ENCODE results near the gene RAB3D. TPM values are rescaled to one million over a fixed set of nuclear protein-coding genes. Genes with fewer than 3 reads are reported as not detected.

RAB3D gene
- total RNA-seq, 1 experiment from 2014 or later, result 28.9 TPM

GRCh38 chr19:11370744-11371143 lies 31.3 kb upstream of the RAB3D start:
- DNase-seq (ENCODE audit: low read depth, low spot score) (no peak), ATAC-seq (no peak)
- Histone ChIP-seq H3K27me3 (ENCODE audit: insufficient read depth, low read length) (no peaks in the 10 kb centered on the region), H3K9ac (ENCODE audit: low read length) (no peak overlapping the region), H3K79me2 (ENCODE audit: insufficient read depth, low read length) (peaks cover 2% of the 10 kb centered on the region; the same call in 1 of the 2 replicates), H3K4me2 (ENCODE audit: low read length) (no peak overlapping the region), H3K4me1 (ENCODE audit: control insufficient read depth in 1 of 2, insufficient read depth in 2 of 2, low read length in 2 of 2) (peaks cover 12 to 17% of the 10 kb centered on the region in 2 experiments), H3K9me2 (ENCODE audit: insufficient read depth) (no peaks in the 10 kb centered on the region), H3K9me3 (ENCODE audit: control insufficient read depth in 1 of 2, insufficient read depth in 1 of 2, low read depth in 1 of 2, low read length in 2 of 2) (no peaks in the 10 kb centered on the region), H2AFZ (ENCODE audit: low read depth, low read length, poor library complexity, severe bottlenecking) (no peak overlapping the region), H3K4me3 (replicated peaks in 1 of 2; ENCODE audit: low read depth in 1 of 2, low read length in 2 of 2) (no peak overlapping the region), H3K27ac (ENCODE audit: low read depth, low read length) (no peak overlapping the region), H4K20me1 (ENCODE audit: insufficient read depth) (no peaks in the 10 kb centered on the region), H3K36me3 (ENCODE audit: control insufficient read depth in 1 of 2, insufficient read depth in 2 of 2, low read length in 2 of 2) (no peaks in the 10 kb centered on the region)
- TF ChIP-seq CBX3 (IDR thresholded peaks at IDR 0.05; ENCODE audit: low read depth) (no peak), REST (IDR thresholded peaks at IDR 0.05; ENCODE audit: low read depth) (no peak), EZH2 (IDR thresholded peaks at IDR 0.05) (no peak), SP1 (IDR thresholded peaks at IDR 0.05; ENCODE audit: low read depth) (no peak), ZNF274 (IDR thresholded peaks at IDR 0.05; ENCODE audit: low read depth, low read length) (no peak), EZH2phosphoT487 (IDR thresholded peaks at IDR 0.05; ENCODE audit: borderline replicate concordance) (no peak), RAD21 (IDR thresholded peaks at IDR 0.05; ENCODE audit: low read depth) (no peak), MAX (IDR thresholded peaks at IDR 0.05) (no peak), JUND (IDR thresholded peaks at IDR 0.05) (no peak), CTCF (IDR thresholded peaks at IDR 0.05 in 2 of 3, conservative IDR thresholded peaks at IDR 0.05 in 1 of 3; ENCODE audit: borderline replicate concordance in 1 of 3, insufficient read depth in 1 of 3, low read depth in 2 of 3, low read length in 2 of 3) (no peak), POLR2AphosphoS5 (IDR thresholded peaks at IDR 0.05; ENCODE audit: low read depth, low read length) (no peak), SIN3A (IDR thresholded peaks at IDR 0.05; ENCODE audit: low read depth) (no peak), ZBTB33 (IDR thresholded peaks at IDR 0.05; ENCODE audit: extremely low read depth, insufficient replicate concordance, low read length) (no peak), ELF1 (IDR thresholded peaks at IDR 0.05; ENCODE audit: borderline replicate concordance, low read depth) (no peak), ATF3 (IDR thresholded peaks at IDR 0.05) (no peak), ZFX (IDR thresholded peaks at IDR 0.05) (no peak), TCF7L2 (IDR thresholded peaks at IDR 0.05; ENCODE audit: borderline replicate concordance, extremely low read depth, insufficient read depth, insufficient read length) (no peak), EGR1 (IDR thresholded peaks at IDR 0.05; ENCODE audit: low read depth) (no peak), SRF (IDR thresholded peaks at IDR 0.05; ENCODE audit: low read depth) (no peak)
- RAD21 ChIA-PET (ENCODE audit: low non-redundant PET in 1 of 2, low total read pairs in 2 of 2, uncharacterized antibody in 2 of 2, unreplicated experiment in 2 of 2), result no interaction called here
- POLR2A ChIA-PET, result no interaction called here
- no TSS peak for BruUV-seq (replicated peaks)
- intact Hi-C loops (cut with micrococcal nuclease), result no loop called here
- CTCF ChIA-PET, result no interaction called here

Measured in HCT116 (cell line).